ENCODE measurements around the gene PRDM16.

GRCh38 chr1:3027611-3028371 is 41.2 kb upstream of the PRDM16 start:
- TF ChIP-seq YY1 (IDR thresholded peaks at IDR 0.05; ENCODE audit: insufficient read depth, insufficient read length) (no peak), ZNF274 (IDR thresholded peaks at IDR 0.05; ENCODE audit: low read depth, low read length) (no peak), SUZ12 (IDR thresholded peaks at IDR 0.05; ENCODE audit: extremely low read depth, insufficient read depth, insufficient read length) (no peak)
